Effector CD8-positive, alpha-beta T cell (primary cell): ENCODE measurements around the gene KMT2E.

Source experiments
- DNase-seq: peaks from one replicate; lab custom pipeline; 2025; lab: John Stamatoyannopoulos, UW

KMT2E gene

GRCh38 chr7:105130580-105130979 lies 116.6 kb downstream of the KMT2E start:
- DNase-seq = no peak

- no peak for DNase-seq
Observed at GRCh38 chr7:105131033-105131656, 117.1 kb downstream of the KMT2E start.

- DNase-seq = no peak
Observed at GRCh38 chr7:105131890-105132289, 117.9 kb downstream of the KMT2E start.

GRCh38 chr7:105132335-105132734 lies 118.3 kb downstream of the KMT2E start:
- no peak for DNase-seq

GRCh38 chr7:105132835-105133234 lies 118.8 kb downstream of the KMT2E start:
- no peak for DNase-seq

- DNase-seq = no peak
Observed at GRCh38 chr7:105133358-105133757, 119.4 kb downstream of the KMT2E start.

GRCh38 chr7:105133986-105134655 lies 120.1 kb downstream of the KMT2E start:
- DNase-seq = no peak

- no peak for DNase-seq
Observed at GRCh38 chr7:105136221-105136620, 122.2 kb downstream of the KMT2E start.

- no peak for DNase-seq
Observed at GRCh38 chr7:105137898-105138297, 123.9 kb downstream of the KMT2E start.

- DNase-seq = no peak
Observed at GRCh38 chr7:105139381-105139780, 125.4 kb downstream of the KMT2E start.

- DNase-seq = no peak
Observed at GRCh38 chr7:105141068-105141467, 127.1 kb downstream of the KMT2E start.

- DNase-seq = no peak
Observed at GRCh38 chr7:105149827-105150226, 135.8 kb downstream of the KMT2E start.

- DNase-seq = no peak
Observed at GRCh38 chr7:105151152-105151551, 137.1 kb downstream of the KMT2E start.

- no peak for DNase-seq
Observed at GRCh38 chr7:105153531-105153930, 139.5 kb downstream of the KMT2E start.

- no peak for DNase-seq
Observed at GRCh38 chr7:105154084-105154483, 140.1 kb downstream of the KMT2E start.

- DNase-seq = no peak
Observed at GRCh38 chr7:105156731-105157130, 142.7 kb downstream of the KMT2E start.

GRCh38 chr7:105157278-105157677 lies 143.3 kb downstream of the KMT2E start:
- no peak for DNase-seq

GRCh38 chr7:105161366-105161765 lies 147.4 kb downstream of the KMT2E start:
- DNase-seq = no peak
